CD14-positive monocyte (primary cell): ENCODE results near the gene MRPS5. TPM values are rescaled to one million over a fixed set of nuclear protein-coding genes. Genes with fewer than 3 reads are reported as not detected.
A peak's percentile ranks its signal among the peaks of the same experiment; 100 is the strongest.

Experiments
- DNase-seq, 3 donors: peaks; one replicate each; pipeline ENCODE4 v3.0.0-alpha.2; 2011 to 2022
- H2AFZ ChIP-seq: 2 replicates; pipeline ENCODE4 v1.6.0; 2012; ENCODE audit warnings: mild to moderate bottlenecking, low read depth, low read length, inconsistent platforms; ENCODE audit not compliant: insufficient read depth, poor library complexity, severe bottlenecking
- H3K27ac ChIP-seq, 2 donors: 1 replicate in 1 of 2; 2 replicates in 1 of 2; pipeline ENCODE4 v1.5.1; 2012 to 2013; ENCODE audit warnings: low read length in 2 of 2, control low read depth in 1 of 2, inconsistent platforms in 1 of 2, low read depth in 1 of 2, mild to moderate bottlenecking in 1 of 2
- H3K27me3 ChIP-seq, 2 donors: one replicate each; pipeline versions ENCODE4 v1.6.0 to v1.6.1; 2011 to 2013; ENCODE audit warnings: low read length in 2 of 2; ENCODE audit not compliant: control insufficient read depth in 2 of 2, insufficient read depth in 2 of 2
- H3K36me3 ChIP-seq, 2 donors: replicated peaks in 1 of 2; 1 replicate in 1 of 2; 2 replicates in 1 of 2; pipeline versions ENCODE4 v1.5.1 to v1.6.1; 2012 to 2013; ENCODE audit warnings: low read length in 2 of 2, control low read depth in 1 of 2, inconsistent platforms in 1 of 2, mild to moderate bottlenecking in 1 of 2; ENCODE audit not compliant: insufficient read depth in 2 of 2, control insufficient read depth in 1 of 2
- H3K4me1 ChIP-seq, 2 donors: 1 replicate in 1 of 2; 2 replicates in 1 of 2; pipeline versions ENCODE4 v1.5.1 to v1.6.1; 2012 to 2013; ENCODE audit warnings: low read length in 2 of 2, control low read depth in 1 of 2, inconsistent platforms in 1 of 2, mild to moderate bottlenecking in 1 of 2, moderate library complexity in 1 of 2; ENCODE audit not compliant: insufficient read depth in 2 of 2, control insufficient read depth in 1 of 2
- H3K4me2 ChIP-seq: replicated peaks from 2 replicates; pipeline ENCODE3; 2012; ENCODE audit warnings: low read length, moderate library complexity, mild to moderate bottlenecking; ENCODE audit not compliant: poor library complexity, severe bottlenecking; ENCODE audit errors: extremely low read depth
- H3K4me3 ChIP-seq, 3 experiments: fragments of 200-600 bp in 1 of 3; sonication (generic) in 1 of 3; replicated peaks in 1 of 3; 1 replicate in 2 of 3; 2 replicates in 1 of 3; pipeline ENCODE4 v1.5.1; 2011 to 2013; ENCODE audit warnings: low read length in 3 of 3, mild to moderate bottlenecking in 3 of 3, control low read depth in 2 of 3, low read depth in 2 of 3, inconsistent platforms in 1 of 3, moderate library complexity in 1 of 3
- H3K79me2 ChIP-seq: 2 replicates; pipeline ENCODE4 v1.6.0; 2012; ENCODE audit warnings: mild to moderate bottlenecking, control low read depth, inconsistent platforms, low read length, moderate library complexity; ENCODE audit not compliant: insufficient read depth
- H3K9ac ChIP-seq: 2 replicates; pipeline ENCODE4 v1.6.0; 2017; ENCODE audit warnings: low read length, mild to moderate bottlenecking; ENCODE audit not compliant: insufficient read depth, poor library complexity, severe bottlenecking
- H3K9me3 ChIP-seq, 2 donors: replicated peaks in 1 of 2; 1 replicate in 1 of 2; 2 replicates in 1 of 2; pipeline versions ENCODE4 v1.5.1 to v1.6.1; 2012 to 2013; ENCODE audit warnings: low read length in 2 of 2, control low read depth in 1 of 2; ENCODE audit not compliant: control insufficient read depth in 1 of 2, insufficient read depth in 1 of 2
- H4K20me1 ChIP-seq: 2 replicates; pipeline ENCODE4 v1.6.0; 2012; ENCODE audit warnings: mild to moderate bottlenecking, low read length, control low read depth, moderate library complexity; ENCODE audit not compliant: insufficient read depth
- H3K27ac Mint-ChIP-seq, 7 donors: one replicate each; pipeline ENCODE4 v1.8.0; 2020; ENCODE audit warnings: mild to moderate bottlenecking in 7 of 7, mixed read lengths in 7 of 7, moderate library complexity in 6 of 7, inconsistent platforms in 2 of 7
- H3K27me3 Mint-ChIP-seq, 3 donors: one replicate each; pipeline ENCODE4 v1.8.0; 2021 to 2022; ENCODE audit warnings: low read depth in 3 of 3, mild to moderate bottlenecking in 3 of 3, mixed read lengths in 3 of 3, moderate library complexity in 3 of 3, inconsistent platforms in 1 of 3
- H3K36me3 Mint-ChIP-seq, 2 donors: one replicate each; pipeline ENCODE4 v1.8.0; 2020; ENCODE audit warnings: mixed read lengths in 2 of 2, inconsistent platforms in 1 of 2, mild to moderate bottlenecking in 1 of 2
- H3K4me1 Mint-ChIP-seq: one replicate; pipeline ENCODE4 v1.8.0; 2020; ENCODE audit warnings: mild to moderate bottlenecking, mixed read lengths
- H3K4me3 Mint-ChIP-seq, 2 donors: one replicate each; pipeline ENCODE4 v1.8.0; 2020; ENCODE audit warnings: mild to moderate bottlenecking in 2 of 2, mixed read lengths in 2 of 2, moderate library complexity in 1 of 2
- H3K9me3 Mint-ChIP-seq, 7 donors: one replicate each; pipeline ENCODE4 v1.8.0; 2020 to 2022; ENCODE audit warnings: mixed read lengths in 7 of 7, mild to moderate bottlenecking in 6 of 7, moderate library complexity in 6 of 7, inconsistent platforms in 2 of 7
- WGBS: methylation state at CpG from one replicate; pipeline ENCODE4 v1.1.5; 2013; ENCODE audit warnings: missing lambda C conversion rate; ENCODE audit not compliant: insufficient coverage; 5-methylcytosine and 5-hydroxymethylcytosine counted together
- intact Hi-C, 2 donors: fragments of 100-400 bp; cut with micrococcal nuclease; formaldehyde crosslinking; loops; one replicate each; pipeline versions ENCODE4 v1.15.0 to v1.15.1; 2023
- polyA plus RNA-seq, 3 donors: library from polyadenylated mRNA; depleted of rRNA in 1 of 3; unstranded in 2 of 3; stranded (reverse) in 1 of 3; fragments of 300-500 nt in 2 of 3; fragments of >200 nt in 1 of 3; fragmentation: Illumina TruSeq in 2 of 3; gene quantifications; 1 replicate in 2 of 3; 2 replicates in 1 of 3; pipeline ENCODE4 v1.2.3, GENCODE V29; 2012 to 2021
- TF ChIP-seq, protein P1 (sequence below): fragments of 200-600 bp; IDR thresholded peaks from one replicate; pipeline ENCODE4 v1.8.0; 2022; ENCODE audit warnings: antibody characterized with exemption, mild to moderate bottlenecking

MRPS5 gene
- polyA plus RNA-seq, 3 donors: 30.9 to 41.6 (median 35.2) TPM

DNA sequence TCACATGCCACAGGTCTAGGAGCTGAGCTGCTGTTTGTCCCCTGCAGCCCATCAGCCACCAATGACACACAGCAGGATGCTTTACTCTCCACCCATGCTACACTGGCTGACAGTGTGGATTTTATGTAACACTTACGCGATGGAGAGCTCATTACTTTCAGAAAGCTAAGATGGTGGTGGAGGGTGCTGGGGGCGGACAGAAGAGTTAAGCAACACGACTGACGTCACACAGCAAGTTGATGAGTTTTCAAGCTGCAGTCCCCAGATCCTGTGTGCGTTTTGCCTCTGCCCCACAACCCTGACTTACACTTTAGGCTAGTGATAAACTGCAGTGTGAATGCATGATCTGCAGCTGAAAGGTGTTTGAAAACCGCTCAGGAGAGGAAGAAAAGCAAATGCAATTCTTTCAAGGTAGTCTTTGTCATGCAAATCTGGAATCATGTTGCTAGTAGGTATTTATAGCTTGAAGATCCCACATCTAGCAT is 42.4 kb downstream of the MRPS5 start:
- Histone ChIP-seq H3K9ac (no peak overlapping the region), H4K20me1 (no peaks in the 10 kb centered on the region), H3K27ac (no peak overlapping the region), H3K9me3 (no peaks in the 10 kb centered on the region), H3K36me3 (no peaks in the 10 kb centered on the region), H3K4me2 (no peak overlapping the region), H3K27me3 (peaks cover 0 to 10% of the 10 kb centered on the region in 2 donors), H3K4me3 (no peak overlapping the region), H3K79me2 (no peaks in the 10 kb centered on the region), H3K4me1 (peaks cover 6 to 9% of the 10 kb centered on the region in 2 donors), H2AFZ (no peak overlapping the region)
- no peak overlapping the region for H3K4me3 Mint-ChIP-seq
- TF ChIP-seq, protein P1, sequence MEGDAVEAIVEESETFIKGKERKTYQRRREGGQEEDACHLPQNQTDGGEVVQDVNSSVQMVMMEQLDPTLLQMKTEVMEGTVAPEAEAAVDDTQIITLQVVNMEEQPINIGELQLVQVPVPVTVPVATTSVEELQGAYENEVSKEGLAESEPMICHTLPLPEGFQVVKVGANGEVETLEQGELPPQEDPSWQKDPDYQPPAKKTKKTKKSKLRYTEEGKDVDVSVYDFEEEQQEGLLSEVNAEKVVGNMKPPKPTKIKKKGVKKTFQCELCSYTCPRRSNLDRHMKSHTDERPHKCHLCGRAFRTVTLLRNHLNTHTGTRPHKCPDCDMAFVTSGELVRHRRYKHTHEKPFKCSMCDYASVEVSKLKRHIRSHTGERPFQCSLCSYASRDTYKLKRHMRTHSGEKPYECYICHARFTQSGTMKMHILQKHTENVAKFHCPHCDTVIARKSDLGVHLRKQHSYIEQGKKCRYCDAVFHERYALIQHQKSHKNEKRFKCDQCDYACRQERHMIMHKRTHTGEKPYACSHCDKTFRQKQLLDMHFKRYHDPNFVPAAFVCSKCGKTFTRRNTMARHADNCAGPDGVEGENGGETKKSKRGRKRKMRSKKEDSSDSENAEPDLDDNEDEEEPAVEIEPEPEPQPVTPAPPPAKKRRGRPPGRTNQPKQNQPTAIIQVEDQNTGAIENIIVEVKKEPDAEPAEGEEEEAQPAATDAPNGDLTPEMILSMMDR: no peak
- peaks cover 8% of the 10 kb centered on the region for H3K4me1 Mint-ChIP-seq
- peaks cover 20 to 36% (median 31%) of the 10 kb centered on the region in 3 donors for H3K27me3 Mint-ChIP-seq
- no peak for DNase-seq
- no peak overlapping the region for H3K27ac Mint-ChIP-seq
- WGBS: 100% methylated on average over 1 of the region's 7 CpGs
- H3K9me3 Mint-ChIP-seq: peaks cover 0 to 3% (median 0%) of the 10 kb centered on the region in 7 donors
- intact Hi-C loops: no loop called here
- H3K36me3 Mint-ChIP-seq: no peaks in the 10 kb centered on the region

DNA sequence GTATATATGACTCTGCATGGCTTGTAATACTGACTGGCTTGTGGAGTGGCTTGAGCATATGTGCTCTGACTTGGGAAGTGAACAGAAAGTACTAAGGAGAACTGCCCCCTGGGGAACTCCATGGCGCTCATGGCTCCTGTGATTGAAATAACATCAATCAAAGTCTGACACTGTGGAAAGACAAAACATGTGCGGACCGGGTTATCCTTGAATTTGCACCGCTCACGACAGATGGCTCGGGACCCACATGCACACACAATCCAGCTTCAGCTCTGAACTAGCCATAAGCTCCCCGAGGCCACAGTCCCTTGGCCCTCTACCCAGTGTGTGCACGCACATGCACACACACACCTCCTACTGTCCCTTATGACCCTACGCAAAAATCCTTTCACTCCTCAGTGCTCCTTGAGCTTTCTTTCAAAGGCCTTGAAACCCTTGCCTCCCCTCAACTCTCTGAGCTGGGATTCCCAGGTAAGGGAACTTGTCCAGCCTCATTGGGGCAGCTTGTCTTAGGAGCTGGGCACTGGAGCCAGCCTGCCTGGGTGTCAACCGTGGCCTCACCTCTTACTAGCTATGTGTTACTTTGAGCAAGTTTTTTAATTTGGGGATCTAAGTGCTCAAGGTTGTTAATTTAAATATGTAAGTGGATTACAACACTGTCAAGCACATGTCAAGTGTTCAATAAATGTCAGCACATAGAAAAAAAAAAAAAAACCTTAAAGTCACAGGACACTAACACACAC is 43.6 kb downstream of the MRPS5 start:
- no peak overlapping the region for H3K9ac ChIP-seq
- peaks cover 0 to 2% (median 0%) of the 10 kb centered on the region in 7 donors for H3K9me3 Mint-ChIP-seq
- H3K4me2 ChIP-seq: no peak overlapping the region
- H3K4me3 Mint-ChIP-seq: peak overlapping the region in 1 of 2 donors; percentile 37
- DNase-seq: no peak
- no peak overlapping the region for H3K27ac Mint-ChIP-seq
- WGBS: 94% methylated on average over 9 of the region's 10 CpGs
- H3K4me1 Mint-ChIP-seq: peaks cover 8% of the 10 kb centered on the region
- H3K27ac ChIP-seq: no peak overlapping the region
- no peaks in the 10 kb centered on the region for H3K79me2 ChIP-seq
- TF ChIP-seq, protein P1: no peak
- H4K20me1 ChIP-seq: no peaks in the 10 kb centered on the region
- intact Hi-C loops: no loop called here
- H3K4me1 ChIP-seq: peaks cover 6 to 9% of the 10 kb centered on the region in 2 donors
- no peak overlapping the region for H2AFZ ChIP-seq
- peaks cover 0 to 10% of the 10 kb centered on the region in 2 donors for H3K27me3 ChIP-seq
- no peaks in the 10 kb centered on the region for H3K9me3 ChIP-seq
- no peaks in the 10 kb centered on the region for H3K36me3 Mint-ChIP-seq
- H3K27me3 Mint-ChIP-seq: peaks cover 20 to 38% (median 31%) of the 10 kb centered on the region in 3 donors
- no peaks in the 10 kb centered on the region for H3K36me3 ChIP-seq
- H3K4me3 ChIP-seq: no peak overlapping the region
